M059J (cell line): ENCODE measurements around the gene ACTR3C. TPM values are rescaled to one million over a fixed set of nuclear protein-coding genes. Genes with fewer than 3 reads are reported as not detected.
"Not testable (repeated sequence)": the region's sequence is repeated elsewhere in the genome, so short reads cannot be mapped to it uniquely, and the experiment has no call there.

ENCODE experiments used
- DNase-seq: peaks from one replicate; pipeline ENCODE4 v3.0.0-alpha.2; 2012; ENCODE audit warnings: low read depth
- total RNA-seq: library from RNA; depleted of rRNA; stranded (reverse); fragments of >200 nt; shearing (Covaris generic); gene quantifications from 2 replicates; pipeline ENCODE4 v1.2.3, GENCODE V29; 2014

Gene ACTR3C
- total RNA-seq, 1 experiment from 2014 or later = not detected

- not testable (repeated sequence) for DNase-seq
Measured at GRCh38 chr7:150283111-150283510, 40.2 kb downstream of the ACTR3C start.

- DNase-seq = not testable (repeated sequence)
Measured at GRCh38 chr7:150281681-150282403, 41.5 kb downstream of the ACTR3C start.

- not testable (repeated sequence) for DNase-seq
Measured at GRCh38 chr7:150278383-150278782, 45.0 kb downstream of the ACTR3C start.

- DNase-seq = peak; percentile 35
Measured at GRCh38 chr7:150276132-150276695, 47.1 kb downstream of the ACTR3C start.

GRCh38 chr7:150271898-150272297, 51.4 kb downstream of the ACTR3C start:
- not testable (repeated sequence) for DNase-seq

- not testable (repeated sequence) for DNase-seq
Measured at GRCh38 chr7:150270101-150270824, 53.1 kb downstream of the ACTR3C start.

GRCh38 chr7:150268798-150269197, 54.5 kb downstream of the ACTR3C start:
- DNase-seq = not testable (repeated sequence)

- not testable (repeated sequence) for DNase-seq
Measured at GRCh38 chr7:150268287-150268686, 55.1 kb downstream of the ACTR3C start.

GRCh38 chr7:150266953-150267665, 56.2 kb downstream of the ACTR3C start:
- DNase-seq = not testable (repeated sequence)

- not testable (repeated sequence) for DNase-seq
Measured at GRCh38 chr7:150262656-150263055, 60.7 kb downstream of the ACTR3C start.

- not testable (repeated sequence) for DNase-seq
Measured at GRCh38 chr7:150247745-150248144, 75.6 kb downstream of the ACTR3C start.

- DNase-seq = not testable (repeated sequence)
Measured at GRCh38 chr7:150245208-150245607, 78.1 kb downstream of the ACTR3C start.

- DNase-seq = not testable (repeated sequence)
Measured at GRCh38 chr7:150242935-150243334, 80.4 kb downstream of the ACTR3C start.

GRCh38 chr7:150225444-150225843, 97.9 kb downstream of the ACTR3C start:
- not testable (repeated sequence) for DNase-seq

GRCh38 chr7:150222083-150222972, 101.0 kb downstream of the ACTR3C start:
- DNase-seq = not testable (repeated sequence)

- not testable (repeated sequence) for DNase-seq
Measured at GRCh38 chr7:150220673-150221181, 102.6 kb downstream of the ACTR3C start.

- DNase-seq = not testable (repeated sequence)
Measured at GRCh38 chr7:150219941-150220658, 103.2 kb downstream of the ACTR3C start.

- DNase-seq = not testable (repeated sequence)
Measured at GRCh38 chr7:150206848-150207247, 116.5 kb downstream of the ACTR3C start.

GRCh38 chr7:150205866-150206265, 117.5 kb downstream of the ACTR3C start:
- DNase-seq = not testable (repeated sequence)

- DNase-seq = not testable (repeated sequence)
Measured at GRCh38 chr7:150204577-150204976, 118.8 kb downstream of the ACTR3C start.
